Measurements from ENCODE around the gene MMP14.
"Not testable (repeated sequence)": the region's sequence is repeated elsewhere in the genome, so short reads cannot be mapped to it uniquely, and the experiment has no call there.

Gene MMP14

DNA sequence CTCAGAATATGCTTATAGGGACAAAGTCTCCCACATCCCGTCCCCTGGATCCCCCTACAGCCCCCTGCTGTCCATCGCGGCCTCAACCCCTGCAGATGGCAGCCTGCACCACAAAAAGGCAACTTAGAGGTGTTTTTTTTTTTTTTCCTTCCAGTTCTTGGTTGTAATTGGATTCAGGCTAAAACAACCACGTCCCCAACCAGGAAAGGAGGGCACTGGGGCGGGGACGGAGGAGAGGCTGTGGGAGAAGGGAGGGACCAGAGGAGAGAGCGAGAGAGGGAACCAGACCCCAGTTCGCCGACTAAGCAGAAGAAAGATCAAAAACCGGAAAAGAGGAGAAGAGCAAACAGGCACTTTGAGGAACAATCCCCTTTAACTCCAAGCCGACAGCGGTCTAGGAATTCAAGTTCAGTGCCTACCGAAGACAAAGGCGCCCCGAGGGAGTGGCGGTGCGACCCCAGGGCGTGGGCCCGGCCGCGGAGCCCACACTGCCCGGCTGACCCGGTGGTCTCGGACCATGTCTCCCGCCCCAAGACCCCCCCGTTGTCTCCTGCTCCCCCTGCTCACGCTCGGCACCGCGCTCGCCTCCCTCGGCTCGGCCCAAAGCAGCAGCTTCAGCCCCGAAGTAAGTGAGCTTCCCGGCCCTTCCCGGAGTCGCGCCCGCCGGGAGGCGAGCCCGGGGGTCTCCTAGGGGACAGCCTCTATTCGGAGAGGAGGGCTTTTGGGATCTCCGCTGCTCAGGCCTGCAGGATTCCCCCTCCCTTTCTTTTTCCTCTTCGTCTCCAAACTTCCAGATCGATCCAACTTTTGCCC lies at the start of gene MMP14:
TSS of gene MMP14 (plus strand) at position 285 of the 813 bp plus-strand sequence. CDS start at position 518, 233 bp downstream.
- Histone ChIP-seq H4K20me1 (peaks cover 0 to 39% (median 10%) of the 10 kb centered on the region in 11 experiments; a peak in 8 of 22 replicates), H3K9me3 (replicated peaks in 1 of 11) (no peaks in the 10 kb centered on the region), H3K27ac (peak within 1 kb of the TSS; percentile 38 to 89 (median 66)), H3K4me1 (peaks cover 31 to 59% (median 42%) of the 10 kb centered on the region in 10 experiments), H3K27me3 (peaks cover 0 to 68% (median 60%) of the 10 kb centered on the region in 11 experiments; a peak in 19 of 22 replicates), H3K4me2 (peak within 1 kb of the TSS; percentile 75 to 98 (median 84)), H3K9ac (peak within 1 kb of the TSS; percentile 66 to 95 (median 75)), H3K4me3 (peak within 1 kb of the TSS; percentile 53 to 97 (median 64)), H3K36me3 (peaks cover 27 to 66% (median 38%) of the 10 kb centered on the region in 11 experiments)
- no peak for TF ChIP-seq Cebpa-rat (IDR thresholded peaks at IDR 0.05)

DNA sequence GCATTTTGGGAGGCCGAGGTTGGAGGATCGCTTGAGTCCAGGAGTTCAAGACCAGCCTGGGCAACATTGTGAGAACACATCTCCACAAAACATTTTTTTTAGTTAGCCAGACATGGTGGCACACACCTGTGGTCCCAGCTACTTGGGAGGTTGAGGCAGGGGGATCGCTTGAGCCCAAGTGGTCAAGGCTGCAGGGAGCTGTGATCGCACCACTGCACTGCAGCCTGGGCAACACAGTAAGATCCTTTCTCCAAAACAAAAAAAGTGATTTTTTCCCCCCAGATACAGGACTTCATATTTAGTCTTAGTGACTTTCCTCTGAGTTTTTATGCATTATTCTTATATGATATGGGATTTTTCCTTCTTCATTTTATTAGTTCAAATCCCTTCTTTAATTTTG lies 49.7 kb upstream of the MMP14 start:
- no peaks in the 10 kb centered on the region for H3K9me3 ChIP-seq (replicated peaks in 1 of 11)
- no peak overlapping the region for H3K4me2 ChIP-seq
- no peak for TF ChIP-seq Cebpa-rat (IDR thresholded peaks at IDR 0.05)
- H3K4me1 ChIP-seq = peaks cover 20 to 97% (median 40%) of the 10 kb centered on the region in 10 experiments
- H3K27me3 ChIP-seq = no peaks in the 10 kb centered on the region
- H3K36me3 ChIP-seq = peaks cover 0 to 9% (median 0%) of the 10 kb centered on the region in 11 experiments; a peak in 5 of 22 replicates
- H4K20me1 ChIP-seq = no peaks in the 10 kb centered on the region; a peak in 1 of 22 replicates
- H3K4me3 ChIP-seq = no peak overlapping the region
- H3K27ac ChIP-seq = no peak overlapping the region; a peak in 1 of 22 replicates
- H3K9ac ChIP-seq = no peak overlapping the region

DNA sequence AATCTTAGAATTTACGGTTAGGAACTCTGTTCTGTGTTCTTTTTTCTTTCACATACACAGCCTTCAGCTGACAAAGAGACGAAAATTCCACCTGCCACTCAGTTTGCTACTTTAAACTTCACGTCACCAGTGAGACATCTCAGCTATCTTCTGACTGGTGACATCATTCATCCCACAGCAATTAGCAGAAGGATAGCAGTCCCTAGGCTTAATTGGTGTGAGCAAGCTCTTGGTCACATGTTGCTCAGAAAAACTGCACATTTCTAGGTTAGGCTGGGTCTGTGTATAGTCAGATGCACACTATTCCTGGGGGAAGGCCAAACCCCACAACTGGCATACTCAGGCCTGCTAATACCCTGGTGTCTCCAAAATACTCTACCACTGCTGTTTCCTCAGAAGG lies 45.1 kb upstream of the MMP14 start:
- Histone ChIP-seq H3K4me1 (peaks cover 23 to 93% (median 36%) of the 10 kb centered on the region in 10 experiments), H3K9me3 (replicated peaks in 1 of 11) (peaks cover 0 to 17% (median 8%) of the 10 kb centered on the region in 11 experiments; a peak in 15 of 22 replicates), H3K4me3 (no peak overlapping the region), H3K27me3 (no peaks in the 10 kb centered on the region), H3K27ac (peak overlapping the region in 10 of 11 experiments; percentile 12 to 76 (median 66); a peak in 17 of 22 replicates), H4K20me1 (peaks cover 0 to 8% (median 0%) of the 10 kb centered on the region in 11 experiments; a peak in 2 of 22 replicates), H3K9ac (peak overlapping the region in 5 of 11 experiments; percentile 7 to 56 (median 32); a peak in 7 of 22 replicates), H3K4me2 (peak overlapping the region in 10 of 11 experiments; percentile 26 to 91 (median 60); a peak in 16 of 22 replicates), H3K36me3 (peaks cover 0 to 36% (median 0%) of the 10 kb centered on the region in 11 experiments; a peak in 10 of 22 replicates)
- TF ChIP-seq Cebpa-rat (IDR thresholded peaks at IDR 0.05) = no peak

DNA sequence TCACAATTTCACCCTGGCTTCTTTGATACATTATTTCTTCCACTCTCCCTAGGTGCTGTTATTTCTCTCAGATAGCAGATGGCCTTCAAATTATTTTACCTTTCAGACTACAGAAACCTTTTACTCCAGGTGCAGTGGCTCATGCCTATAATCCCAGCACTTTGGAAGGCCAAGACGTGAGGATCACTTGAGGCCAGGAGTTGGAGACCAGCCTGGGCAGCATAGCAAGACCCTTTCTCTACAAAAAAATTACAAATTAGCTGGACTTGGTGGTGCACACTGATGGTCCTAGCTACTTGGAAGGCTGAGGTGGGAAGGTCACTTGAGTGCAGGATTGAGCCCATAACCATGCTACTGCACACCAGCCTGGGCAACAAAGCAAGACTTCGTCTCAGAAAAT lies 44.2 kb upstream of the MMP14 start:
- Histone ChIP-seq H3K27ac (peak overlapping the region in 6 of 11 experiments; percentile 0 to 73 (median 23); a peak in 8 of 22 replicates), H4K20me1 (peaks cover 0 to 11% (median 0%) of the 10 kb centered on the region in 11 experiments; a peak in 2 of 22 replicates), H3K4me3 (no peak overlapping the region), H3K4me2 (peak overlapping the region in 4 of 11 experiments; percentile 50 to 91 (median 72); a peak in 8 of 22 replicates), H3K9ac (0 out of 22 replicates have a peak overlapping the region, but pooled peaks of 1 of the 11 experiments have one; percentile 9), H3K27me3 (no peaks in the 10 kb centered on the region), H3K36me3 (peaks cover 0 to 40% (median 0%) of the 10 kb centered on the region in 11 experiments; a peak in 10 of 22 replicates), H3K4me1 (peaks cover 23 to 94% (median 39%) of the 10 kb centered on the region in 10 experiments), H3K9me3 (replicated peaks in 1 of 11) (peaks cover 0 to 21% (median 8%) of the 10 kb centered on the region in 11 experiments; a peak in 15 of 22 replicates)
- no peak for TF ChIP-seq Cebpa-rat (IDR thresholded peaks at IDR 0.05)

DNA sequence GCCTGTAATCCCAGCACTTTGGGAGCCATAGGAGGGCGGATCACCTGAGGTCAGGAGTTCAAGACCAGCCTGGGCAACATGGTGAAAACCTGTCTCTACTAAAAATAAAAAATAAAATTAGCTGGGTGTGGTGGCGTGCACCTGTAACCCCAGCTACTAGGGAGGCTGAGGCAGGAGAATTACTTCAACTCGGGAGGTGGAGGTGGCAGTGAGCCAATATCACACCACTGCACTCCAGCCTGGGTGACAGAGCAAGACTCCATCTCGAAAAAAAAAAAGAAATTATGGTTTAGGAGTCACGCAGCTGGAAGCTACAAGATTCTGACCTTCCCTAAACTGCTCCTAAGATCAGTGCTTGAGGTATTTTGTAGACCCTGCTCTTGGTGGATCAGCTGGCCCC lies 42.8 kb upstream of the MMP14 start:
- not testable (repeated sequence) for H3K27me3 ChIP-seq, H3K4me3 ChIP-seq, H3K27ac ChIP-seq, H3K9ac ChIP-seq
- Histone ChIP-seq H3K4me2 (peak overlapping the region in 2 of 11 experiments; percentile 30 to 56; a peak in 2 of 22 replicates), H3K36me3 (peaks cover 0 to 47% (median 0%) of the 10 kb centered on the region in 11 experiments; a peak in 10 of 22 replicates), H3K9me3 (replicated peaks in 1 of 11) (peaks cover 0 to 21% (median 8%) of the 10 kb centered on the region in 11 experiments; a peak in 15 of 22 replicates), H4K20me1 (peaks cover 0 to 14% (median 0%) of the 10 kb centered on the region in 11 experiments; a peak in 2 of 22 replicates), H3K4me1 (peaks cover 23 to 95% (median 52%) of the 10 kb centered on the region in 10 experiments)

GRCh38 chr14:22793976-22794375 lies 42.4 kb upstream of the MMP14 start:
- Histone ChIP-seq H3K4me1 (peaks cover 23 to 95% (median 54%) of the 10 kb centered on the region in 10 experiments), H3K36me3 (peaks cover 0 to 47% (median 0%) of the 10 kb centered on the region in 11 experiments; a peak in 10 of 22 replicates), H3K4me3 (no peak overlapping the region), H3K27me3 (no peaks in the 10 kb centered on the region), H3K9ac (no peak overlapping the region), H3K9me3 (replicated peaks in 1 of 11) (peaks cover 0 to 21% (median 8%) of the 10 kb centered on the region in 11 experiments; a peak in 15 of 22 replicates), H4K20me1 (peaks cover 0 to 18% (median 0%) of the 10 kb centered on the region in 11 experiments; a peak in 2 of 22 replicates), H3K4me2 (peak overlapping the region in 2 of 11 experiments; percentile 30 to 56; a peak in 4 of 22 replicates), H3K27ac (no peak overlapping the region)
- TF ChIP-seq Cebpa-rat (IDR thresholded peaks at IDR 0.05) = no peak

DNA sequence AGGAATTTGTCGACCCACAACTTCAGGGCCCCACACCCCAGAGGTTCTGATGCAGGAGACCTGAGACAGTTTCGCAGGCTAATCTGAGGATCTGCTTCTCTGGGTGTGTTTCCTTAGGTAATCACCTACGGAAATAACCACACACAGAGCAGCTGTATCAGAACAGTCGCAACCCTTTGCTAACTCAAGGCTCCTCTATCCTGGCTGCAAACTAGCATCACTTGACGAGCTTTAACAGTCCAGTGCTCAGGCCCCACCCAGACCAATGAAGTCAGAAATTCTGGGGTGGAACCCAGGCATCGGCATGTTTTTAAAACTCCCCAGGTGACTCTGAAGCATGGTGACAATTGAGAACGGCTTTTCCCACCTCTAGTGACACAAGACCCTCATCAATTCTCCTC lies 41.8 kb upstream of the MMP14 start:
- Histone ChIP-seq H3K9ac (no peak overlapping the region), H3K36me3 (peaks cover 0 to 47% (median 0%) of the 10 kb centered on the region in 11 experiments; a peak in 10 of 22 replicates), H3K4me1 (peaks cover 22 to 95% (median 52%) of the 10 kb centered on the region in 10 experiments), H3K9me3 (replicated peaks in 1 of 11) (peaks cover 0 to 21% (median 8%) of the 10 kb centered on the region in 11 experiments; a peak in 15 of 22 replicates), H4K20me1 (peaks cover 0 to 20% (median 0%) of the 10 kb centered on the region in 11 experiments; a peak in 2 of 22 replicates), H3K4me3 (no peak overlapping the region), H3K27me3 (no peaks in the 10 kb centered on the region), H3K4me2 (peak overlapping the region in 2 of 11 experiments; percentile 30 to 56; a peak in 4 of 22 replicates), H3K27ac (no peak overlapping the region)
- no peak for TF ChIP-seq Cebpa-rat (IDR thresholded peaks at IDR 0.05)

- peaks cover 0 to 25% (median 0%) of the 10 kb centered on the region in 11 experiments; a peak in 2 of 22 replicates for H4K20me1 ChIP-seq
- peaks cover 0 to 21% (median 8%) of the 10 kb centered on the region in 11 experiments; a peak in 15 of 22 replicates for H3K9me3 ChIP-seq (replicated peaks in 1 of 11)
- peak overlapping the region in 5 of 11 experiments; percentile 12 to 88 (median 49); a peak in 6 of 22 replicates for H3K4me2 ChIP-seq
- no peak for TF ChIP-seq Cebpa-rat (IDR thresholded peaks at IDR 0.05)
- H3K27me3 ChIP-seq = no peaks in the 10 kb centered on the region
- H3K27ac ChIP-seq = no peak overlapping the region
- peaks cover 7 to 97% (median 48%) of the 10 kb centered on the region in 10 experiments for H3K4me1 ChIP-seq
- H3K9ac ChIP-seq = no peak overlapping the region
- H3K36me3 ChIP-seq = peaks cover 0 to 49% (median 0%) of the 10 kb centered on the region in 11 experiments; a peak in 10 of 22 replicates
- no peak overlapping the region for H3K4me3 ChIP-seq
These were observed 40.2 kb upstream of the MMP14 start for GRCh38 chr14:22796087-22796707.
